Activated CD8-positive, alpha-beta memory T cell treated with anti-CD3 and anti-CD28 coated beads for 48 hours (primary cell): Measurements from ENCODE around the gene KCNC2.

ENCODE experiments used
- DNase-seq, 3 experiments: peaks; one replicate each; pipeline ENCODE4 v3.0.0-alpha.2; 2020; ENCODE audit warnings: low read depth in 2 of 3, low spot score in 2 of 3

The KCNC2 gene

DNA sequence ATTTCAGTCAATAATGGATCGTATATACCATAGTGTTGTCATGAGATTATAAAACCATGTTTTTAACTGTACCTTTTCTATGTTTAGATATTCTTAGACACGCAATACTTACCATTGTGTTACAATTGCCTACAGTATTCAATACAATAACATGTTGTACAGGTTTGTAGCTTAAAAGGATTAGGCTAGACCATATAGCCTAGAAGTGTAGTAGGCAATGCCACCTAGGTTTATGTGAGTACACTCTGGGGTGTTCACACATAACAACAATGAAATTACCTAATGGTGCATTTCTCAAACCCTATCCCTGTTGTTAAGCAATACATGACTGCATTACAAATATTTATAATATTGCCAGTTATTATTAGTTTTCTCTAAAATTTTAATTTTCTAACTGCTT, 144.2 kb downstream of the KCNC2 start:
- no peak for DNase-seq

DNA sequence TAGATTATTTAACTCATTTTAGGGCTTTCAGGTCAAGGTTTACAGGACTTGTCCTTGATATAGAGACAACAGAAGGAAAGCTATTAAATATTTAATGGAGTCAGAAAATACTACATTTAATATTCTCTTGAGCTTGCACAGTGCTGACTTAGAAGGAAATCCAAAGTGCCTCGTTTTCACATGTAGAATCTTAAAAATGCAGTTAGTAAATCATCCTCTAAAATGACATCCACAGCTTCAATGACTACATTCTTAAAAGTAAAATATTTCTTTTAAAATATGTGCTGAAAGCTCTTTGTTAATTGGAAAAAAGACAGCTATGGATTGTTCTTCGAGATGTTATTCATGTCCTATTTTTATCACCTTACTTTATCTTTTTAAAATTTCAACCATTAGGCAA, 146.9 kb downstream of the KCNC2 start:
- no peak for DNase-seq

DNA sequence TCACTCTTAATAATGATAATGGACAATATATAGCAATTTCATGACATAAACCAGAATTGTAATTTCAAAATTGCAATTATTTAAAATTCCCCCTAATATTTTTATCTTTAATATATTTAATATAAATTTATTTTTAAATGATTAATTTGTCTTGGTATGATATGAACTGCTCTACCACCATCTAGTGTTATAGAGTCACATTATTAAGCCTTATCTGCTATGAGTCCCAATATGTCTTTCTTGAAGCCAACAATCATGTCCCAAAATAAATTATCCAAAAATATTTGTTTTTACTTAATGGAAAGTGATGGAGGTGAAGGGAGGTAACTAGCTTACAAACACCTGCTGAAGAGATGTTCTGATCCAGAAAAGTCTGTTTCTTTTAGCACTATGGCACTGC, 151.4 kb downstream of the KCNC2 start:
- no peak for DNase-seq

DNA sequence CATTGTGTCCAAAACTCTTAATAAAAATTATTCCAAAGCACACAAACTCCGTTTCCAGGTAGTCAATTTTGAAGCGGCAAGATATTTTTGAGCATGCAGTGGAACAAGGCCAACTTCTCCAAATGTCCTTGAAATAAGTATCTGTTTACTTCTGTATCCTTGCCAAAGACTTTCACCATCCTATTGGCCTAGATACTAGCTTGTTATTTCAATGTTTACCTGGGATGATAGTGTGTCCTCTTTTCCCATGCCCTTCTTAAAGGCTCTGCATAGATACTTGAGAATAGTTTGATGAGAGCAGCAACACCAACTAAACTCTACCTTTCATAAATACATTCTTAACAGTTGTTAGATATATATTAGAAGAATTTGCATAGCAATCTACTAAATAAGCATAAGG, 160.9 kb downstream of the KCNC2 start:
- DNase-seq, result no peak

DNA sequence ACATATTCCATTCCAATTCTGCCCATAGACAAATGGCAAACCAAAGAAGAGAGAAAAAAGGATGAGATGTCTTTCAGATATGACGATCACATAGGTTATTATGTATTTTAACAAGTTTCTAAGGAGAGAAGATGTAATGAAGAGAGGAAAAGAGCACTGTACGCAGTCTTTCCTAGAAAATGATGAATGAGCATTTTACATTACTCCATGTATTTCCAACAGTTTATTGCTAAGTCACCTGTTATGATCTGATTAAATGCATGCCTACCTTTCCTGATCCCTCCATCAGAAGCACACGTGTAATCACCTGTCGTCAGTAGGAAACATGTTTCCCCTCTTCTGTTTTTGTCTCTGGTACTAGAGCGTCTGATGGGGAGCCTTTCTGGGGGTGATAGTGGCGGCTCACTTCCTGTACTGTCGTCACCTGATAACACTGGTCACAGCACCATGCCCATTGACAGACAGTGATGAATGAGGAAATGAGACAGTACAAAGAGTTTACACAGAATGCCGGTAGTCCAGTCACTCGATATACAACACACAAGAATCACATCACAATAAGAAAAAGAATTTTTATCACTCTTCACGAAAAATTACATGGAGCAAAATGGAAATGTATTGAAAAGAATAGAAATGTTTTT, 161.6 kb downstream of the KCNC2 start:
- DNase-seq, result no peak

DNA sequence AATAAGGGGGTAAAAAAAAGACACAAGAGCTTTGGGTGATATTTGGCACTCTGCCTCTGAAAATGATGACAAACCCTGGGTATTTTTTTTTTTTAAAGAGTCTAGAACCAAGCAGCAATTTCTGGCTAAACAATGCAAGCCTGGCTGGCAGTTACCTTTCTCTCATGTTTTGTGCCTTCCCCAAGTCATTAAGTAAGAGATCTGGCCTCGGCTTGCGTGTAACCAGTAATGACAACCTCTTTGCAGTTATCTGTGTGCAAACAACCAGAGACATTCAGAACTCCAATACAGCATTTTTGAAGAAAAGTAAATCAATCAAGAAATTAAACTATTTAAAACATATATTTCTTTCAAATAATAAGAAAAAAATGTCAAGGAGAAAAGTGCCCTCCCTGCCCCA, 167.5 kb downstream of the KCNC2 start:
- DNase-seq, result no peak

DNA sequence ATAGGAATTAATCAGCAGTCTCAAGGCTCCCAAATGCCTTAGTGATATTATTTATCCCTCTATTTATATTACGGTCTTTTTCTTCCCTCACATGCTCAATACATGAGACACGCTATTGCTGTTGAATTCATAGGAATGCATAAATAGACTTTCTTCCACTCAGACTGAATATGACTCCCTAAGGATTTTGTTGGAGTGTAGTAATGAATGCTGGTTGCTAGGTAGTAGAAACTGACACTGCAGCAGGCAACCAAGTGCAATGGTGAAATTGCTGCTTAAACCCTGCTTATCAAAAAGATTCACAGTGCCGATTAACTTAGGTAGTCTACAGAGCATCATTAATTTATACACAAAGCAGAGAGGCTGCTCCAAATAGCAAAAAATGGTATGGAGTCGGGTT, 168.2 kb downstream of the KCNC2 start:
- DNase-seq, result no peak

DNA sequence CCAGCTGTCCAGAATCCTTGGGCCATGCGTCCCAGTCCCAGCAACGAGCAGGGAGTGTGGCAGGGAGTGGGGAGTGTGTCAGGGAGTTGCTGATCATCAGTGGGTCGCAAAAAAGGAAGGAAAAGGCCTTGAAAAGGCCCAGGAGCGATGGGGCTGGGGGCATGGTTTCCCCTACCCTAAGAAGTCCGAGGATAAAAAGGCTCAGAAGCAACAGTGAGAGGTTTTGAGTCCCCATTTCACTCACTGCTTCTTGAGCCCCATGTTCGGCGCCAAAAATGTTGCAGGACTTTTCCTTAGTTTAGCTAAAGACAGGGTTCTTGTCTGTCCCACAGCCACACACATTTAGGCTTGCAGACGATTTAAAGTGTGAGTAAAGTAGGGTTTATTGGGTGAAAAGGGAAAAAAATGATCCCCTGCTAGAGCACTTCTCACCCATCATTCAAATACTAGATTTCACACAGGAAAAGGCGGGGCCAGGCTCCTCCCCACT, 189.5 kb downstream of the KCNC2 start:
- DNase-seq, result no peak

DNA sequence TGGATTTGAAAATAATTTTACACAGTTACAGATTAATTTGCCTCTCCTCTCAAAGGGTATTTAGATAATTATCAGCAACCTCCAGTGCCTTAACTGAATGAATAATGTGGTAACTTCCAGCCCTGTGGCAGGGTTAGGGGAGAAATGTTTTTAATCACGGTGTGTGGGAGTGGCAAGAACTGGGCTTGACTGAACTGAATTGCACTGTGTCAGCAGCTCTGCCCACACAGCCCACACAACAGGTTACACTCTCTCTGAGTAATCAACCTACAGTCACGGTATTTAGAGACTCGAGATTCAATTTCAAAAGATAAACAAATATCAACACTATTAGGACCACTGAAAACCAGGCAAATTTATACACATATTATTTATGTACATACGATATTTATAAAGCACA, 198.5 kb downstream of the KCNC2 start:
- no peak for DNase-seq

DNA sequence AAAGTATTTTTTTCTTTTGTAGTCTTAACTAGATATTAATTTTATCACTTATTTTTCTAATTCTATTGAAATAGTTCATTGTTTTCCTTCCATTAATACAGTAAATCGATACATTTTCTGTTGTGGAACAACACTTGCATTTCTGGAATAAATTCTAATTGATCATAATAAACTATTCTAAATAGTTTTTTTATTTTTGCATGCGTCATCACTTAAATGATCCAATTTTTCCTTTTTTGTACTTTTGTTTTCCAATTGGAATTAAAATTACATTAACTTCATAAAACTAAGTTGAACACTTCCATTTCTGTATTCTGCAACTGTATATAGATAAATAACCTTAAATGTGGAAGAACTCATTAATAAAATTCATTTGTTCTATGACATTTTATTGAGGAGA, 202.5 kb downstream of the KCNC2 start:
- no peak for DNase-seq

DNA sequence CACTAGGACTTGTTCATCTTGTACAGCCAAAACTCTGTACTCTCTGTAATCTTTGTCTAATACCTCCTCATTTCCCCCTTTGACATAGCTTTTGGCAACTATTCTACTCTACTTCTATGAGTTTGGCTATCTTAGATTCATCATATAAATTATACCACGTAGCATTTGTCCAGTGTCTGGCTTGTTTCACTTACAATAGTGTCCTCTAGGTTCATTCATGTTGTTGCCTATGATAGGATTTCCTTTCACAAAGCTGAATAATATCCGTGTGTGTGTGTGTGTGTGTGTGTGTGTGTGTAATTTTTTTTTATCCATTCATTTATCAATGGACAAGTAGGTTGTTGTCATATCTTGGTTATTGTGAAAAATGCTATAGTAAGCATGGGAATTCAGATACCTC, 209.5 kb downstream of the KCNC2 start:
- no peak for DNase-seq

DNA sequence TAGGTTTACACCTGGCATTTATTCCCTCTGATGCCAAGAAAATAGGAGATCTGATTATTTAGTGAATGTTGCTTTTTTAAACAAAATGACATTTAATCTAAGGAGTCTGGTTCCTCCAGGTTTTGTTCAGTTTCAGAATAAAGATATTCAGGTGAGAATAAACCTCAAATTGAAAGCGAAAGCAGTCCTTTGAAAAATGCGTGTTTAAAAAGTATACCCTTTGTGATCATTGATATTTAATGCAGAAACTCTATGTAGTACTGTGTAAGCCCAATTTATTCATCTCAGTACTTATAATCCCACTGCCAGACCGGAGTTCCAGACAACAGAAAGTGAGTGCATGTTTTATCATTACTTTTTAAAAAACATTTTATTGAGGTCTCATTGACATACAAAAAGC, 210.2 kb downstream of the KCNC2 start:
- no peak for DNase-seq
